LNCaP clone FGC (cell line): ENCODE data around the gene SH3D19.

Source experiments
- DNase-seq: peaks from one replicate; pipeline ENCODE4 v3.0.0-alpha.2; 2011; ENCODE audit warnings: low read depth
- H3K4me3 ChIP-seq: 2 replicates; pipeline ENCODE4 v1.5.1; 2011; ENCODE audit warnings: mild to moderate bottlenecking, low read depth, low read length, control low read depth
- TF ChIP-seq, protein P1 (sequence below): IDR thresholded peaks from 2 replicates; pipeline ENCODE4 v1.5.1; 2012; ENCODE audit warnings: mild to moderate bottlenecking; ENCODE audit not compliant: control insufficient read depth, insufficient read depth; ENCODE audit errors: extremely low read depth

The SH3D19 gene

GRCh38 chr4:151199319-151200190 lies 125.8 kb downstream of the SH3D19 start:
- no peak for DNase-seq
- no peak overlapping the region for H3K4me3 ChIP-seq
- TF ChIP-seq, protein P1, sequence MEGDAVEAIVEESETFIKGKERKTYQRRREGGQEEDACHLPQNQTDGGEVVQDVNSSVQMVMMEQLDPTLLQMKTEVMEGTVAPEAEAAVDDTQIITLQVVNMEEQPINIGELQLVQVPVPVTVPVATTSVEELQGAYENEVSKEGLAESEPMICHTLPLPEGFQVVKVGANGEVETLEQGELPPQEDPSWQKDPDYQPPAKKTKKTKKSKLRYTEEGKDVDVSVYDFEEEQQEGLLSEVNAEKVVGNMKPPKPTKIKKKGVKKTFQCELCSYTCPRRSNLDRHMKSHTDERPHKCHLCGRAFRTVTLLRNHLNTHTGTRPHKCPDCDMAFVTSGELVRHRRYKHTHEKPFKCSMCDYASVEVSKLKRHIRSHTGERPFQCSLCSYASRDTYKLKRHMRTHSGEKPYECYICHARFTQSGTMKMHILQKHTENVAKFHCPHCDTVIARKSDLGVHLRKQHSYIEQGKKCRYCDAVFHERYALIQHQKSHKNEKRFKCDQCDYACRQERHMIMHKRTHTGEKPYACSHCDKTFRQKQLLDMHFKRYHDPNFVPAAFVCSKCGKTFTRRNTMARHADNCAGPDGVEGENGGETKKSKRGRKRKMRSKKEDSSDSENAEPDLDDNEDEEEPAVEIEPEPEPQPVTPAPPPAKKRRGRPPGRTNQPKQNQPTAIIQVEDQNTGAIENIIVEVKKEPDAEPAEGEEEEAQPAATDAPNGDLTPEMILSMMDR, result no peak

DNA sequence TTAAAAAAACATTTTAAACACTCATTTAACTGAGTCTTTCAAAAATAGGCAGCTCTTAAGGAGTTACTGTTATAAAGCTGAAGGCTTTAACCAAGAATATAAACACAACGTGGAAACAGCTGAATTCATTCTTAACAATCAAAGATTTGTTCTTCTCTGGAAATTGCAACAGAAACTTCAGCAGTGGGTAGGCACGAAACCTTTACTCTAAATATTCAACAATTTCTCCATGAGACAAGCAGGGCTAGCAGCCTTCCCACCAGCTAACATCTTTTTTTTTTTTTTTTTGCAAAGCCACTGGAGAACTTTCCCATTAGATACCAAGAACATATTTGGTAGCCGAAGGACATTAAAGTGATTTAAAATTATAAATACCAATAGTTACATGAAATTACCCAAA lies 126.7 kb downstream of the SH3D19 start:
- TF ChIP-seq, protein P1, result no peak
- no peak for DNase-seq
- no peak overlapping the region for H3K4me3 ChIP-seq

GRCh38 chr4:151197247-151197646 lies 128.2 kb downstream of the SH3D19 start:
- DNase-seq, result no peak
- no peak overlapping the region for H3K4me3 ChIP-seq
- TF ChIP-seq, protein P1, result no peak

- TF ChIP-seq, protein P1, result no peak
- DNase-seq, result no peak
- H3K4me3 ChIP-seq, result no peak overlapping the region
Observed at GRCh38 chr4:151195801-151196200, 129.6 kb downstream of the SH3D19 start.

GRCh38 chr4:151193414-151193813 lies 132.0 kb downstream of the SH3D19 start:
- DNase-seq, result no peak
- no peak overlapping the region for H3K4me3 ChIP-seq
- TF ChIP-seq, protein P1, result no peak

GRCh38 chr4:151192556-151193235 lies 132.7 kb downstream of the SH3D19 start:
- TF ChIP-seq, protein P1, result no peak

More at GRCh38 chr4:151192556-151193235, 132.7 kb downstream of the SH3D19 start:
- H3K4me3 ChIP-seq, result no peak overlapping the region
- no peak for DNase-seq
